ENCODE results near the gene CPA2.

DNA sequence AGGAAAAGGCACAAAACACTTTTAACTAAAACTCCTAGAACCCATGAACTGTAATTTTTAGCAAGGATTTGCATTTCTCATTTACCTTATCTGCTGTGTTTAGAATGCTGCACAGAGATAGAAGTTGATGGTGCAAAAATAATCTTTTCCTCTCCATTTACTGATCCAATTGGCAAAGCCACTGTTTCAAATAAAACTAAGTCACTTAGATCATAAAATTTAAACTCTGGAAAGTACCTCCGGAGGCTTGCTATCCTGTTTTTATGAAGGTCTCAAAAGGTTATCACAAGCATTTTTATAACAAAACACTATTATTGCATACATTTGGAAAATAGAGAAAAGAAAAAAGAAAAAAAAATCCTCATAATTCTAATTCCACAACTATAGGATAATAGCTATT lies 7.6 kb downstream of the CPA2 start:
- TF ChIP-seq CTCF (IDR thresholded peaks at IDR 0.05 in 4 of 5, conservative IDR thresholded peaks at IDR 0.05 in 1 of 5) (no peak), POLR2A (IDR thresholded peaks at IDR 0.05) (no peak)

All from gastrocnemius medialis (tissue), 4 donors.